Hematopoietic multipotent progenitor cell (in vitro differentiated cells): ENCODE data around the gene C14orf93. TPM values are rescaled to one million over a fixed set of nuclear protein-coding genes. Genes with fewer than 3 reads are reported as not detected.

Experiments
- DNase-seq, 3 donors: peaks; one replicate each; pipeline ENCODE4 v3.0.0-alpha.2; 2011 to 2015; ENCODE audit warnings: low read depth in 2 of 3, low spot score in 2 of 3
- total RNA-seq: library from RNA; depleted of rRNA; stranded (reverse); fragments of >200 nt; gene quantifications from one replicate; pipeline ENCODE4 v1.2.3, GENCODE V29; 2012

Gene C14orf93
- total RNA-seq, 1 donor: 29.9 TPM

- DNase-seq: no peak
Measured at GRCh38 chr14:23047034-23047634, 37.2 kb upstream of the C14orf93 start.

GRCh38 chr14:23045419-23046357 lies 35.7 kb upstream of the C14orf93 start:
- no peak for DNase-seq

GRCh38 chr14:23044840-23045239 lies 34.9 kb upstream of the C14orf93 start:
- no peak for DNase-seq

GRCh38 chr14:23043754-23044153 lies 33.8 kb upstream of the C14orf93 start:
- DNase-seq: no peak

- DNase-seq: no peak
Measured at GRCh38 chr14:23043145-23043544, 33.2 kb upstream of the C14orf93 start.

GRCh38 chr14:23042162-23042965 lies 32.4 kb upstream of the C14orf93 start, which contains the start of gene PSMB11:
PSMB11 (plus strand) TSS chr14:23042212; CDS start chr14:23042226, 14 bp downstream.
- DNase-seq: no peak

- no peak for DNase-seq
Measured at GRCh38 chr14:23041729-23042128, 31.8 kb upstream of the C14orf93 start.

- no peak for DNase-seq
Measured at GRCh38 chr14:23040100-23040499, 30.2 kb upstream of the C14orf93 start.

- DNase-seq: no peak
Measured at GRCh38 chr14:23035303-23036144, 25.6 kb upstream of the C14orf93 start.

- peak; percentile 78 to 98 (median 94) for DNase-seq
Measured at GRCh38 chr14:23034498-23035302, 24.8 kb upstream of the C14orf93 start, which contains the start of gene PSMB5. PSMB5 (minus strand) TSS chr14:23034900; CDS start chr14:23034881, 19 bp downstream.

GRCh38 chr14:23033801-23034497 lies 24.0 kb upstream of the C14orf93 start:
- no peak for DNase-seq

GRCh38 chr14:23033251-23033727 lies 23.3 kb upstream of the C14orf93 start:
- DNase-seq: no peak

GRCh38 chr14:23030936-23031335 lies 21.0 kb upstream of the C14orf93 start:
- DNase-seq: no peak

GRCh38 chr14:23028799-23029198 lies 18.9 kb upstream of the C14orf93 start:
- no peak for DNase-seq

- no peak for DNase-seq
Measured at GRCh38 chr14:23025151-23025814, 15.3 kb upstream of the C14orf93 start.

- no peak for DNase-seq
Measured at GRCh38 chr14:23024612-23025075, 14.7 kb upstream of the C14orf93 start.

- DNase-seq: no peak
Measured at GRCh38 chr14:23023795-23024152, 13.8 kb upstream of the C14orf93 start.
